GM20431 (cell line): Measurements from ENCODE around the gene IRF2BPL.

ENCODE experiments used
- in situ Hi-C: fragments of 300-500 bp; cut with MseI, MboI; formaldehyde crosslinking; loops from one replicate; pipeline ENCODE4 v1.15.0; 2020; ENCODE audit warnings: low sequenced_read_pairs; ENCODE audit not compliant: unreplicated experiment

The IRF2BPL gene

GRCh38 chr14:77028384-77029231, at the start of gene IRF2BPL:
Gene IRF2BPL, minus strand, starts transcription at chr14:77028708. Its CDS starts 916 bp downstream, at chr14:77027792.
- in situ Hi-C loops = no loop called here

GRCh38 chr14:77077040-77077439, 48.5 kb upstream of the IRF2BPL start:
- in situ Hi-C loops = loop anchor here (10.0 kb wide), 1 partner anchor 192 kb away; no protein-coding TSS in a partner anchor

- in situ Hi-C loops = loop anchor here (10.0 kb wide), 1 partner anchor 191 kb away; no protein-coding TSS in a partner anchor
These were observed 47.7 kb upstream of the IRF2BPL start for GRCh38 chr14:77076113-77076631.

GRCh38 chr14:77074969-77075368, 46.5 kb upstream of the IRF2BPL start:
- in situ Hi-C loops = loop anchor here (10.0 kb wide), 1 partner anchor 190 kb away; no protein-coding TSS in a partner anchor

GRCh38 chr14:77071938-77072388, 43.5 kb upstream of the IRF2BPL start:
- in situ Hi-C loops = loop anchor here (10.0 kb wide), 1 partner anchor 187 kb away; no protein-coding TSS in a partner anchor

- in situ Hi-C loops = no loop called here
These were observed 41.0 kb upstream of the IRF2BPL start for GRCh38 chr14:77069551-77069950.

GRCh38 chr14:77068517-77069200, 40.2 kb upstream of the IRF2BPL start:
- in situ Hi-C loops = no loop called here

GRCh38 chr14:77067632-77068516, 39.4 kb upstream of the IRF2BPL start:
- in situ Hi-C loops = no loop called here

GRCh38 chr14:77066578-77067172, 38.2 kb upstream of the IRF2BPL start:
- in situ Hi-C loops = no loop called here

GRCh38 chr14:77065851-77066577, 37.5 kb upstream of the IRF2BPL start:
- in situ Hi-C loops = no loop called here

GRCh38 chr14:77064521-77065178, 36.1 kb upstream of the IRF2BPL start:
- in situ Hi-C loops = no loop called here

- in situ Hi-C loops = no loop called here
These were observed 35.2 kb upstream of the IRF2BPL start for GRCh38 chr14:77063571-77064171.

GRCh38 chr14:77062261-77062660, 33.8 kb upstream of the IRF2BPL start:
- in situ Hi-C loops = no loop called here

- in situ Hi-C loops = no loop called here
These were observed 33.2 kb upstream of the IRF2BPL start for GRCh38 chr14:77061630-77062257.

GRCh38 chr14:77059276-77059915, 30.9 kb upstream of the IRF2BPL start:
- in situ Hi-C loops = loop anchor here (10.0 kb wide), 1 partner anchor 145 kb away; no protein-coding TSS in a partner anchor

GRCh38 chr14:77058785-77059184, 30.3 kb upstream of the IRF2BPL start:
- in situ Hi-C loops = loop anchor here (10.0 kb wide), 1 partner anchor 144 kb away; no protein-coding TSS in a partner anchor

- in situ Hi-C loops = loop anchor here (10.0 kb wide), 1 partner anchor 143 kb away; no protein-coding TSS in a partner anchor
These were observed 29.6 kb upstream of the IRF2BPL start for GRCh38 chr14:77058117-77058516.
